HCT116 (cell line): ENCODE data around the gene DDX47. TPM values are rescaled to one million over a fixed set of nuclear protein-coding genes. Genes with fewer than 3 reads are reported as not detected.

Experiments
- ATAC-seq: fragments of 200-7000 bp; cut with Tn5 transposase; 2 replicates; pipeline ENCODE4 v1.9.1; 2020; ENCODE audit warnings: mild to moderate bottlenecking, moderate library complexity
- BruUV-seq: library from RNA; stranded (reverse); fragments of 400-500 nt; replicated peaks from 2 replicates; lab custom pipeline; 2021; lab: Mats Ljungman, UMichigan
- CTCF ChIA-PET: fragments of 300-600 bp; sonication (Branson Sonifier 250); formaldehyde crosslinking; loops from one replicate; lab custom pipeline; 2021; ENCODE audit warnings: antibody characterized with exemption; lab: Charles Lee
- POLR2A ChIA-PET: fragments of 300-600, 350-600 bp; sonication (Branson Sonifier 250); formaldehyde crosslinking; loops from one replicate; lab custom pipeline; 2021; ENCODE audit warnings: antibody characterized with exemption; lab: Charles Lee
- RAD21 ChIA-PET, 2 experiments: fragments of 300-600 bp; sonication (Branson Sonifier 250); formaldehyde crosslinking; loops; one replicate each; lab custom pipeline; 2023; ENCODE audit warnings: low total read pairs in 2 of 2; ENCODE audit not compliant: uncharacterized antibody in 2 of 2, unreplicated experiment in 2 of 2, low non-redundant PET in 1 of 2; lab: Charles Lee
- DNase-seq: peaks from one replicate; pipeline ENCODE4 v3.0.0-alpha.2; 2010; ENCODE audit warnings: low read depth, low spot score
- H2AFZ ChIP-seq: fragments of 200-600 bp; shearing (Covaris generic), sonication (generic); 2 replicates; pipeline ENCODE4 v1.6.1; 2017; ENCODE audit warnings: low read depth, mixed run types, mixed read lengths, antibody characterized with exemption, low read length; ENCODE audit not compliant: poor library complexity, severe bottlenecking
- H3K27ac ChIP-seq: 2 replicates; pipeline ENCODE4 v1.5.1; 2012; ENCODE audit warnings: low read depth, low read length
- H3K27me3 ChIP-seq: fragments of 200-600 bp; sonication (generic); 2 replicates; pipeline ENCODE4 v1.6.1; 2016; ENCODE audit warnings: mixed run types, low read length, mixed read lengths; ENCODE audit not compliant: insufficient read depth
- H3K36me3 ChIP-seq, 2 experiments: fragments of 200-500 bp in 1 of 2; fragments of 200-600 bp in 1 of 2; sonication (Bioruptor generic) in 1 of 2; sonication (generic) in 1 of 2; 2 replicates each; pipeline versions ENCODE4 v1.5.1 to v1.6.1; 2014 to 2016; ENCODE audit warnings: low read length in 2 of 2, inconsistent platforms in 1 of 2, mixed read lengths in 1 of 2, mixed run types in 1 of 2; ENCODE audit not compliant: insufficient read depth in 2 of 2, control insufficient read depth in 1 of 2
- H3K4me1 ChIP-seq, 2 experiments: fragments of 200-600 bp in 1 of 2; sonication (generic) in 1 of 2; 2 replicates each; pipeline versions ENCODE4 v1.5.1 to v1.6.1; 2012 to 2017; ENCODE audit warnings: low read length in 2 of 2, inconsistent platforms in 1 of 2, mild to moderate bottlenecking in 1 of 2, mixed read lengths in 1 of 2, mixed run types in 1 of 2, moderate library complexity in 1 of 2; ENCODE audit not compliant: insufficient read depth in 2 of 2, control insufficient read depth in 1 of 2
- H3K4me2 ChIP-seq: fragments of 200-600 bp; sonication (generic); 2 replicates; pipeline ENCODE4 v1.6.1; 2017; ENCODE audit warnings: mixed run types, low read length, mixed read lengths
- H3K4me3 ChIP-seq, 2 experiments: fragments of 200-600 bp in 1 of 2; sonication (generic) in 1 of 2; replicated peaks in 1 of 2; 2 replicates each; pipeline ENCODE4 v1.5.1; 2011 to 2016; ENCODE audit warnings: low read length in 2 of 2, control low read depth in 1 of 2, low read depth in 1 of 2, mild to moderate bottlenecking in 1 of 2, mixed read lengths in 1 of 2, mixed run types in 1 of 2
- H3K79me2 ChIP-seq: fragments of 200-600 bp; sonication (generic); 2 replicates; pipeline ENCODE4 v1.6.1; 2017; ENCODE audit warnings: mild to moderate bottlenecking, mixed run types, low read length, moderate library complexity, mixed read lengths; ENCODE audit not compliant: insufficient read depth
- H3K9ac ChIP-seq: fragments of 200-600 bp; sonication (generic); 2 replicates; pipeline ENCODE4 v1.6.1; 2016; ENCODE audit warnings: low read length, mixed read lengths
- H3K9me2 ChIP-seq: fragments of 200-600 bp; sonication (generic), shearing (Covaris generic); 2 replicates; pipeline ENCODE4 v1.6.1; 2017; ENCODE audit warnings: mixed run types, mild to moderate bottlenecking, moderate library complexity; ENCODE audit not compliant: insufficient read depth
- H3K9me3 ChIP-seq, 2 experiments: fragments of 200-500 bp in 1 of 2; fragments of 200-600 bp in 1 of 2; sonication (Bioruptor generic) in 1 of 2; sonication (generic) in 1 of 2; 2 replicates each; pipeline ENCODE4 v1.6.1; 2014 to 2017; ENCODE audit warnings: low read length in 2 of 2, mixed read lengths in 2 of 2, inconsistent platforms in 1 of 2, low read depth in 1 of 2, mild to moderate bottlenecking in 1 of 2, mixed run types in 1 of 2, moderate library complexity in 1 of 2; ENCODE audit not compliant: control insufficient read depth in 1 of 2, insufficient read depth in 1 of 2
- H4K20me1 ChIP-seq: fragments of 200-600 bp; sonication (generic), shearing (Covaris generic); 2 replicates; pipeline ENCODE4 v1.6.1; 2017; ENCODE audit warnings: mixed run types, mild to moderate bottlenecking, moderate library complexity; ENCODE audit not compliant: insufficient read depth
- ATF3 ChIP-seq: IDR thresholded peaks from 2 replicates; pipeline ENCODE4 v1.6.1; 2012
- CBX3 ChIP-seq: IDR thresholded peaks from 2 replicates; pipeline ENCODE4 v1.6.1; 2012; ENCODE audit warnings: low read depth
- CEBPB ChIP-seq: IDR thresholded peaks from 2 replicates; pipeline ENCODE4 v1.6.1; 2012; ENCODE audit warnings: low read depth
- ELF1 ChIP-seq: IDR thresholded peaks from 2 replicates; pipeline ENCODE4 v1.6.1; 2012; ENCODE audit warnings: low read depth, borderline replicate concordance
- EZH2 ChIP-seq: fragments of 200-600 bp; sonication (generic); IDR thresholded peaks from 2 replicates; pipeline ENCODE4 v1.6.1; 2017; ENCODE audit warnings: antibody characterized with exemption, mixed run types
- EZH2phosphoT487 ChIP-seq: fragments of 200-600 bp; IDR thresholded peaks from 2 replicates; pipeline ENCODE4 v1.6.1; 2018; ENCODE audit warnings: antibody characterized with exemption, borderline replicate concordance
- FOSL1 ChIP-seq: IDR thresholded peaks from 2 replicates; pipeline ENCODE4 v1.6.1; 2012; ENCODE audit warnings: low read depth
- JUND ChIP-seq: IDR thresholded peaks from 2 replicates; pipeline ENCODE4 v1.6.1; 2012
- MAX ChIP-seq: IDR thresholded peaks from 2 replicates; pipeline ENCODE4 v1.6.1; 2012
- POLR2A ChIP-seq: IDR thresholded peaks from 2 replicates; pipeline ENCODE4 v1.7.0; 2011; ENCODE audit warnings: borderline replicate concordance; ENCODE audit not compliant: insufficient read depth, insufficient read length; ENCODE audit errors: extremely low read depth
- POLR2AphosphoS5 ChIP-seq: IDR thresholded peaks from 2 replicates; pipeline ENCODE4 v1.6.1; 2011; ENCODE audit warnings: mild to moderate bottlenecking, low read depth, low read length, moderate library complexity
- RAD21 ChIP-seq: IDR thresholded peaks from 2 replicates; pipeline ENCODE4 v1.6.1; 2012; ENCODE audit warnings: low read depth, mild to moderate bottlenecking
- REST ChIP-seq: IDR thresholded peaks from 2 replicates; pipeline ENCODE4 v1.6.1; 2012; ENCODE audit warnings: low read depth
- SIN3A ChIP-seq: IDR thresholded peaks from 2 replicates; pipeline ENCODE4 v1.6.1; 2012; ENCODE audit warnings: low read depth
- SP1 ChIP-seq: IDR thresholded peaks from 2 replicates; pipeline ENCODE4 v1.6.1; 2012; ENCODE audit warnings: low read depth
- SRF ChIP-seq: IDR thresholded peaks from 2 replicates; pipeline ENCODE4 v1.6.1; 2012; ENCODE audit warnings: low read depth
- TCF7L2 ChIP-seq: IDR thresholded peaks from 2 replicates; pipeline ENCODE4 v1.7.0; 2011; ENCODE audit warnings: borderline replicate concordance, inconsistent platforms; ENCODE audit not compliant: insufficient read depth, insufficient read length; ENCODE audit errors: extremely low read depth
- YY1 ChIP-seq: IDR thresholded peaks from 2 replicates; pipeline ENCODE4 v1.6.1; 2011; ENCODE audit warnings: low read length, low read depth, moderate library complexity, mild to moderate bottlenecking; ENCODE audit not compliant: insufficient replicate concordance; ENCODE audit errors: extremely low read depth
- ZBTB33 ChIP-seq: IDR thresholded peaks from 2 replicates; pipeline ENCODE4 v1.6.1; 2011; ENCODE audit warnings: mild to moderate bottlenecking, low read length, moderate library complexity; ENCODE audit not compliant: insufficient replicate concordance; ENCODE audit errors: extremely low read depth
- ZFX ChIP-seq: fragments of 450-650 bp; IDR thresholded peaks from 2 replicates; pipeline ENCODE4 v1.6.1; 2017
- intact Hi-C: fragments of 100-400 bp; cut with micrococcal nuclease; formaldehyde crosslinking; loops from 2 replicates; pipeline ENCODE4 v1.10.0; 2022
- total RNA-seq: library from RNA; stranded (reverse); gene quantifications from one replicate; pipeline ENCODE4 v1.2.1, GENCODE V29; 2021; ENCODE audit not compliant: unreplicated experiment

Gene DDX47
- total RNA-seq, 1 experiment from 2014 or later, result 103 TPM

GRCh38 chr12:12871587-12872138 lies 58.5 kb downstream of the DDX47 start:
- Histone ChIP-seq H3K4me2 (peak overlapping the region; percentile 69), H3K36me3 (no peaks in the 10 kb centered on the region), H3K9me2 (no peaks in the 10 kb centered on the region), H3K9me3 (no peaks in the 10 kb centered on the region), H3K4me3 (peak overlapping the region; percentile 24 to 42), H3K27ac (peak overlapping the region; percentile 88), H3K27me3 (no peaks in the 10 kb centered on the region), H2AFZ (no peak overlapping the region), H4K20me1 (no peaks in the 10 kb centered on the region), H3K4me1 (peaks cover 62 to 85% of the 10 kb centered on the region in 2 experiments), H3K79me2 (no peaks in the 10 kb centered on the region; the same call in 1 of the 2 replicates), H3K9ac (peak overlapping the region; percentile 73)
- CTCF ChIA-PET, result interaction anchor here (1.6 to 4.4 kb wide), 2 partner anchors 34 to 82 kb away, joined by 3 to 18 read pairs; no protein-coding TSS in a partner anchor
- TF ChIP-seq JUND, result no peak
- no peak for TF ChIP-seq EZH2
- TF ChIP-seq EZH2phosphoT487, result no peak
- no peak for TF ChIP-seq MAX
- TF ChIP-seq ATF3, result no peak
- TF ChIP-seq POLR2AphosphoS5, result no peak
- no peak for TF ChIP-seq TCF7L2
- TF ChIP-seq CEBPB, result no peak
- TF ChIP-seq SP1, result no peak
- TF ChIP-seq REST, result no peak
- TF ChIP-seq FOSL1, result no peak
- no peak for TF ChIP-seq ELF1
- no peak for TF ChIP-seq CBX3
- TF ChIP-seq YY1, result no peak
- TF ChIP-seq RAD21, result no peak
- TF ChIP-seq SRF, result no peak
- TF ChIP-seq SIN3A, result no peak
- TF ChIP-seq ZBTB33, result no peak
- TF ChIP-seq ZFX, result no peak
- TF ChIP-seq POLR2A, result no peak
- intact Hi-C loops, result loop anchor here (1.0 to 2.0 kb wide), 2 partner anchors 20 to 31 kb away; partner anchors contain the start of gene GPRC5A
- ATAC-seq (no peak), DNase-seq (no peak)
- BruUV-seq, result TSS peak; percentile 83
- RAD21 ChIA-PET, result interaction anchor here in 1 of 2 experiments (0.7 to 1.3 kb wide), 2 partner anchors 30 to 35 kb away, joined by 4 to 5 read pairs; no protein-coding TSS in a partner anchor
- POLR2A ChIA-PET, result interaction anchor here (1.2 to 4.5 kb wide), 9 partner anchors 9 to 58 kb away, joined by 3 to 56 read pairs (median 9); partner anchors contain the start of gene GPRC5A
